Epithelial cell of prostate (primary cell): Measurements from ENCODE around the gene PLA1A.

ENCODE experiments used
- DNase-seq: peaks from one replicate; pipeline ENCODE4 v3.0.0-alpha.2; 2011; ENCODE audit warnings: low read depth, low spot score
- H3K27ac ChIP-seq: fragments of 450-650 bp; 2 replicates; pipeline ENCODE4 v1.5.1; 2017; ENCODE audit warnings: mild to moderate bottlenecking

The PLA1A gene

GRCh38 chr3:119602676-119603075 is 5.0 kb downstream of the PLA1A start:
- DNase-seq, result no peak
- no peak overlapping the region for H3K27ac ChIP-seq

- no peak for DNase-seq
- no peak overlapping the region for H3K27ac ChIP-seq
Measured at GRCh38 chr3:119604878-119605277, 7.2 kb downstream of the PLA1A start.

- no peak overlapping the region for H3K27ac ChIP-seq
- DNase-seq, result no peak
Measured at GRCh38 chr3:119608405-119609000, 10.8 kb downstream of the PLA1A start.

- no peak overlapping the region for H3K27ac ChIP-seq
- DNase-seq, result no peak
Measured at GRCh38 chr3:119609301-119609700, 11.6 kb downstream of the PLA1A start.

- H3K27ac ChIP-seq, result no peak overlapping the region
- DNase-seq, result no peak
Measured at GRCh38 chr3:119611664-119612063, 14.0 kb downstream of the PLA1A start.

GRCh38 chr3:119613201-119613600 is 15.5 kb downstream of the PLA1A start:
- no peak for DNase-seq
- no peak overlapping the region for H3K27ac ChIP-seq

- DNase-seq, result no peak
- no peak overlapping the region for H3K27ac ChIP-seq
Measured at GRCh38 chr3:119613872-119614271, 16.2 kb downstream of the PLA1A start.

GRCh38 chr3:119616056-119616455 is 18.4 kb downstream of the PLA1A start:
- no peak for DNase-seq
- H3K27ac ChIP-seq, result no peak overlapping the region

- H3K27ac ChIP-seq, result no peak overlapping the region
- no peak for DNase-seq
Measured at GRCh38 chr3:119619094-119619493, 21.4 kb downstream of the PLA1A start.

GRCh38 chr3:119620899-119621298 is 23.2 kb downstream of the PLA1A start:
- no peak overlapping the region for H3K27ac ChIP-seq
- no peak for DNase-seq

GRCh38 chr3:119624002-119624720 is 26.5 kb downstream of the PLA1A start:
- DNase-seq, result no peak
- H3K27ac ChIP-seq, result no peak overlapping the region

- DNase-seq, result no peak
- no peak overlapping the region for H3K27ac ChIP-seq
Measured at GRCh38 chr3:119625451-119626153, 27.9 kb downstream of the PLA1A start.

- no peak for DNase-seq
- H3K27ac ChIP-seq, result no peak overlapping the region
Measured at GRCh38 chr3:119626196-119626595, 28.5 kb downstream of the PLA1A start.

GRCh38 chr3:119627461-119627860 is 29.8 kb downstream of the PLA1A start:
- no peak for DNase-seq
- no peak overlapping the region for H3K27ac ChIP-seq

- no peak overlapping the region for H3K27ac ChIP-seq
- no peak for DNase-seq
Measured at GRCh38 chr3:119628390-119628789, 30.7 kb downstream of the PLA1A start.

- no peak for DNase-seq
Measured at GRCh38 chr3:119628816-119629445, 31.2 kb downstream of the PLA1A start.

GRCh38 chr3:119630128-119630879 is 32.6 kb downstream of the PLA1A start:
- H3K27ac ChIP-seq, result peak overlapping the region; percentile 55
- no peak for DNase-seq

More at GRCh38 chr3:119628816-119629445, 31.2 kb downstream of the PLA1A start:
- H3K27ac ChIP-seq, result no peak overlapping the region

GRCh38 chr3:119630880-119631329 is 33.2 kb downstream of the PLA1A start:
- DNase-seq, result no peak
- peak overlapping the region; percentile 55 for H3K27ac ChIP-seq

- no peak for DNase-seq
- no peak overlapping the region for H3K27ac ChIP-seq
Measured at GRCh38 chr3:119631516-119631915, 33.8 kb downstream of the PLA1A start.

GRCh38 chr3:119632216-119632615 is 34.5 kb downstream of the PLA1A start:
- DNase-seq, result no peak
- H3K27ac ChIP-seq, result no peak overlapping the region
